SKM-1 treated with dmso at 0.1 percent for 144 hours (cell line): ENCODE results near the gene SUPV3L1.

Experiments
- DNase-seq: peaks from one replicate; lab custom pipeline; 2025; ENCODE audit not compliant: unreplicated experiment; lab: John Stamatoyannopoulos, UW

Gene SUPV3L1

DNA sequence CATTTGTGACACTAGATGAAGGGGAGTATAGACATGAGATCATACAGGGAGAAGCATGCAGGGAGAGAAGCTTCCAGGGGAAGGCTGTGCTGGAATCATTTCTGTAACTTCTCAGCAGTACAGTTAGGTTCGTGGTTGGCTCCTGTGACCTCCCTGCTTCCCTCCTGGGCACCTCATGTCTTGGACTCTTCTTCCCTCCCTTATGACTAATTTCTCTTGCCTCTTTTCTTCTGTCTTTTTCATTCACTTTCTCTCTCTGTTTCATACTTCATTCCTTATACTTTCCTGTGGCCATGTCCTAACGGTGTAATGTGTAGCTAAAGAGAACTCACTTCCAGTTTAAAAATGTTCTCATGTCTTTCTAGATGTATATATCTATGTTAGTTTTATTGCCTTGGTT lies 21.0 kb downstream of the SUPV3L1 start:
- DNase-seq = no peak

DNA sequence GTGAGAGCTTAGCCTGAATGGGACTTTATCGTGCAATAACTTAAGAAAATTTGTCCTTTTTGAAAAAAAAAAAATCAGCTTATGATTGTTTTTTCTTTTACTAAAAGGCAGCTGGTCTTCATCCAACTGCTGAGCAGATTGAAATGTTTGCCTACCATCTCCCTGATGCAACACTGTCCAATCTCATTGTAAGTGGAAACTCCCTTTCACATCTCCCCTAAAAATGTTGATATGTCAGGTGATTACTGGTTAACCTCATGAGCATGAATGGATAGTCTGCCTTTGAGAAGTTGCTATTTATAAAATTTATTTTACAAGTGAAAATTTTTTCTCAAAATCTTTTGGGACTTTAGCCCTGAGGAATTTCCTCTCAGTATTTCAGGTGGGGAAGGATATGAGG lies 22.3 kb downstream of the SUPV3L1 start:
- no peak for DNase-seq

DNA sequence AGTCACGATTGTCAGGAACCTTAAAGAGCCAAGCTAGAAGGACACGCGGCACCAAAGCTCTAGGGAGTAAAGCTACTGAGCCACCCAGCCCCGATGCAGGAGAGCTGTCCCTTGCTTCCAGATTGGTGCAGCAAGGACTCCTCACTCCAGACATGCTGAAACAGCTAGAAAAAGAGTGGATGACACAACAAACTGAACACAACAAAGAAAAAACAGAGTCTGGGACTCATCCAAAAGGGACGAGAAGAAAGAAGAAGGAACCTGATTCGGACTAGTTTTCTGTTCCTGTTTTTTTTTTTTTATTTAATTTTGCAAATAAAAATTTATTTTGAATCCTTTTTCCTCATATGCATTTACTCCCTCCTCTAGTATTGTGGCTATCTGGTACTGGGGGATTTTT lies 28.7 kb downstream of the SUPV3L1 start:
- DNase-seq = no peak

DNA sequence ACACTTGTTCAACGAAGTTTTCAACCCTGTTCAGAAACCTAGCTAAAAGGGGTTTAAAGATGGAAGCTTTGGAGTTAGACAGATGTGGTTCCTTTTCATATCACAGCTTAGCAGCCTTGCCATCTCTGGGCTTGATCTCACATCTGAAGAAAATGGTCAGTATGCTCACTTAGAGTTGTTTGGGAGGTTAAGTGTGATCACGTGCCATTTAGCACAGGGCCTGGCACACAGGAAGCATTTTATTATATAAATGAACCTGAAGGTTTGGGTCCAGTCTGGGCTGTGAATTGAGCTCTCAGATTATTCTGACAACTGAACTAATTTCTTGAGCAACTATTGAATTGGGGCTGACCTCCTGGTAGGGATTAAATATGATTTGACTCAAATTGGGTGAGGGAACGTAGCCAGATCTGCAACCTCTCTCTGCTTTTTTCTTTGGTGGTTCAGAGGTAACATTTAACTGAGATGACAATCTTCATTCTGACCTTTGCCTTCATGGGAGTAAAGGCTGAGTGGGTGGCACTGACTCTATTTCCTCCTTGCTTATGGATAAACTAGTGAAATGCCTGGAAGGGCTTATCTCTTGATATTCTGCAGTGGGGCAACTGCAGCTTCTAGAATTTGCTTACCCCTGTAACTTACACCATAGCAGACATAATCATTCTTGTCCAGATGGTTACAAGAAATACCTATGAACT lies 29.9 kb downstream of the SUPV3L1 start:
- no peak for DNase-seq

DNA sequence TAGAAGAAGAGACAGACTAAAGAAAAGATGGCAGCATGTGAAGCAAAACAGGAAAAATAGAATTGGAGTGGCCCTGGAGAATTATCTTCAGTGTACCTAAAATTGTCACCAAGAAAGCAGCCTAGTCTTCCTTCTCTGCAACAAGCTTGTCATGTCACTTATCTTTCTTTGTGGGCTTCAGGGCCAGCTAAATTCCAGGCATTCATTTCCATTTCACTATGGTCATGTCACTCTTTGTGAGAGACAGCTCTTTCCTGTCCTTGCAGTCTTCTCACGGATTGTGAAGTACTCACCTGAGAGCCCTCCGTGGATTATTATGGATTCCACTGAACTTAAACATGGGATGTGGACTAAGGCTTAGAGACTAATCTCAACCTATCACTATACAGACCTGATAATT lies 31.1 kb downstream of the SUPV3L1 start:
- no peak for DNase-seq

DNA sequence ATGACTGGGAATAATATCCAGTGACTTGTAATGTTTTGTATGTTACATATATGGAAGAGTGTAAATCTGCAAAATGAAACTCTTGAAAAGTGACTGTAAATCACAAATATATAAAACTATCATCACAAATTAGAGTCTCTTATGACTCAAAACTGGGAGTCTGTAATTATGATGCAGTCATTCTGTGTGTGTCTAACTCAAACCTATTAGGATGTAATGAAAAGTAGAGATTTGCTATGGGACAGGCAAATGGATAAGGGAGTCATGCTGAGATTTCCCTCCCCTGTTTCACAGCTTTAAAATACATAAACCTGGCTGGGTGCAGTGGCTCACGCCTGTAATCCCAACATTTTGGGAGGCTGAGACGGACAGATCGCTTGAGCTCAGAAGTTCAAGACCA lies 31.5 kb downstream of the SUPV3L1 start:
- DNase-seq = no peak

DNA sequence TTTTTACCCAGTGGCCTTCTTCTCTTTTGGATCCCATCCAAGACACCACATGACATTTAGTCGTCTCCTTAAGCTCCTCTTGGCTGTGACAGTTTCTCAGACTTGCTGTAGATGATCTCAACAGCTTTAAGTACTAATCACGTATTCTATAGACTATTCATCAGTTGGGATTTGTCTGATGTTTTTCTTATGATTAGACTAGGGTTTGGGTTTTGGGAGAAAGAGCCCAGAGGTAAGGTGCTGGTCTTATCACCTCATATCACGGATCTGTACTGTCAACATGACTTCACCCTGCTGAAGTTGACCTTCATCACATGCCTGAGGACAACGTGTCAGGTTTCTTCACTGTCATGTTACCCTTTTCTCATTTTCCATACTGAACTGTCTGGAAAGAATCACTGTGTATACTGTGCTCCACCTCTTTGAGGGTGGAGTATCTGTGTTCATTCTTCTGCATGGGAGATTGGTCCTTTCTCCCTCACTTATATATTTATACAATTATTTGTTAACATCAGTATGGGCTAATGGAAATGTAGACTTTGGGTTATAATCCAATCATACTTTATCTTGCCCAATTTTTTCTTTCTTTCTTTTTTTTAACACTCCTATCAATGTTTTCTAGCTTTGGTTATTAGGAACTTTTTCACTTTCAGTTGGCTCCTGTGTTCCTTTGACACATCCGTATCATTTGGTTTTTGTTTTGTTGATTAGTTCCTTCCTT lies 33.7 kb downstream of the SUPV3L1 start:
- DNase-seq = no peak

DNA sequence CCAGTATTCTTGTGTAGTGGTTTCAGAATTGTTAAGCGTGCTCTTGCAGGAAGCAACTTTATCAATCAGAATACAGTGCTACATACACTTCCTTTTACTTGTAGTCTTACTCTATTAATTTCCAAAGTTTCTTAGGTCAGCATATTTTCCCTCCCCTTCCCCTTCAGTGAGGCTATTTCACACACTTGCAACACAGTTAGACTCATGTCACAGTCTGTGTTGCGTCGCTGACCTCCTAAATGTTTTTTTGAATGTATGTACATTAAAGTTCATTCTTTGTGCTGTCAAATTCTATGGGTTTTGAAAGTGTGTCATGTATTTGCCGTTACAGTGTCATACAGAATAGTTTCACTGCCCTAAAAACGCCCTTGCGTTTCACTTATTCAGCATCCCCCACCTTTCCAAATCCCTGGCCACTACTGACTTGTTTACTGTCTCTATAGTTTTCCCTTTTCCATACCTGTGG lies 34.7 kb downstream of the SUPV3L1 start:
- peak; percentile 55 for DNase-seq

DNA sequence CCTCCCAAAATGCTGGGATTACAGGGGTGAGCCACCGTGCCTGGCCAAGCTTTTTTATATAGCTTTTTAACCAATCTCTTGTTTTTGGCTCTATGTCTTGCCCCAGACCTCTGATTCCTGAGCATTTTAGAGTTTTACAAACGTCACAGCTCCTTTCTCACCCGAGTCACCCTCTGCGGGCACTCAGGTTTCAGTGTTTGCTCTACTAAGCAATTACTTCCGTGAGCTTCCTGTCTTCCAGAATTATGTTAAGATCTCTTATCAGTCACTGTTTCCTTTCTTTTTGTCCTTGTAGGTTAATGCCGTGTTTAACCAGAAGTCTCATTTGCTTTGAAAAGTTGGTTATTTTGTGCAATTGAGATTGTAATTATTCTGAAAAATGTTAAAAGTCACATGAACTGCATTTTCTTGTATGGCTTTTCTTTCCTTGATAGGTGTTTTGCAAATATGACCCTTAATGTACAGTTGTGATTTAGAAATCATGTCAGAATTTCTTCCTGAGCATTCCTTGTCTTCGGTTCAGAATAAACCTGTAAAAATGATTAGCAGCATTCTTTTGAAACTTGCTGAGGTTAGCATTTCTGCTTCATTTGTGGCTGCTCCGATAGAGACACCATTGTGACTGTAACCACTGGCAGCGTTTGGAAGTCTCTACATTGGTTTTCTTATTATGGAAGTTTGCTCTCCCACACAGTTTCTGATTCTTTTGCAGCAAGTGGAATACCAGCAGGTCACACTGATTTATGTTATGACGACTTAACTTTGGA lies 35.6 kb downstream of the SUPV3L1 start:
- DNase-seq = no peak

DNA sequence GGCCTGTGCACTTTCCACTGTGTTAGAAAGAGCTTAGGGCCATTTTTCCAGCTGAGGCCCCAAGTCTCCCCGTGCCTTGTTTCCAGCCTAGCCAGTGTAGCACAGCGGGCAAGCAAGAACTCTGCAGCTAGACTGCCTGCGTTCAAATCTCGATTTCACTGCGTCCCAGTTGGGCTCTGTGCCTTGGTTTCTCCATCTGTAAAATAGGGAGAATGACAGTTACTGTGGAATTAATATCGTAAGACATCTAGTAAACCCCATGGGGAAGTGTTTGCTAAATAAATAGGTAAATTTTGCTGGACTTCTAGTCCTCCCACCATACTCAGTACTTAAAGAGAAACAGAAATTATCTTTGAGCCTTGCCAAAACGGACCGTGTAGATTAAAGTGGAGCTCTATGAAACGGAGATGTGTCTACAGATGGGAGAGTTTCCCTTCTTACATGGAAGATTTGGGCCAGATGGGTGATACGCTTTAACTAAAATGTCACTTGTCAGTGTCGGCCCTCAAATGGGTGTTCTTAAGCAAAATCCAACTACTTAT lies 36.6 kb downstream of the SUPV3L1 start:
- DNase-seq = no peak

DNA sequence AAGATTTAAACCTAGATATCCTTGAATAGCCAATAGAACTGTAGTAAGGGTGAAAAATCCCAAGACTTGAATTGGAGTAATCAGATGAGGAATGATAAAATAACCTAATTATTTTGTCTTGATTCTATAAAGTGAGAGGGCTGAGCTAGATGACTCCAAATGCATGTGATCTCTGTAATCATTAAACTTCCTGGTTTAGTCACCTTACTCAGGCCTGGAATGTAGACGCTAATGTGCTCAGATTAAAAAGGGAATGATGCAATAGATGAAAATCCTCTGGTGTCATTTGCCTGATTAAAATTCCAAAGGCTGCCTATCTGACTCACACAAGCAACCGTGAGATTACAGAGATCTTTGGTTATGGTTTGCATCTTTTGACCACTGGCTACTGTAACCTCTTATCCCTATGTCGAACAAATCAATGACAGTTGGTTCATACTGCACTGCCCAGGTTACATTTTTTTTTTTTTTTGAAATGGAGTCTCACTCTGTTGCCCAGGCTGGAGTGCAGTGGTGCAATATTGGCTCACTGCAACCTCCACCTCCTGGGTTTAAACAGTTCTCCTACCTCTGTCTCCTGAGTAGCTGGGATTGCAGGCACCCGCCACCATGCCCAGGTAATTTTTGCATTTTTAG lies 37.2 kb downstream of the SUPV3L1 start:
- DNase-seq = no peak

DNA sequence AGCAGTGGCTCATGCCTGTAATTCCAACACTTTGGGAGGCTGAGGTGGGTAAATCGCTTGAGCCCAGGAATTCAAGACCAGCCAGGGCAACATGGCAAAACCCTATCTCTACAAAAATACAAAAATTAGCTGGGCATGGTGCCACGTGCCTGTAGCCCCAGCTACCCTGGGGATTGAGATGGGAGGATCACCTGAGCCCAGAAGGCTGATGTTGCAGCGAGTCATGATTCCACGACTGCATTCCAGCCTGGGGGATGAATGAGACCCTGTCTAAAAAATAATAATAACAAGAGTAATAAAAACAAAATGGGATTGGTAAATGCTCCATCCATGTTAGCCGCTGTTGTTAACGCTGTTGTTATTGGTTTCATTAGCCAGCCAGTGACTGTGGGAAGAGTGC lies 38.8 kb downstream of the SUPV3L1 start:
- no peak for DNase-seq

DNA sequence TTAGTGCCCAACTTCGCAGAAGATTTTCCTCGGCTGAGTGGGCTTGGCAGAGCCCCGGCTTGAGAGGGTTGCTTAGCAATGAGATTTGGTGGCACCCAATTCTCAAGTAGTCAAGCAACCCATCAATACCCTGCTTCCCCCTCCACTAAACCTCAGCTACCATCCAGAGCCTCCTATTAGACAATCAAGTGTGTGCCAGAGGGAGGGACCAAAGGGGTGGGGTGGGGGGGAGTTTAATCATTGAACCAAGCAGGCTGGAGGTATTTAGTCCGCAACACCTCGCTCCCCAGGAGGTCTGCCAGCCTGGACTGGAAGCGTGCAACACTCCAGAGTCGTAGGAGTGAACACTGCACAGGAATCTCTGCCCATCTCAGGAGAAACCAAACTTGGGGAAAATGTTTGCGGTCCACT lies 40.0 kb downstream of the SUPV3L1 start, which contains the start of gene HKDC1:
TSS of gene HKDC1 (plus strand) at position 292 of the 411 bp plus-strand sequence. CDS start at position 396, 104 bp downstream.
- DNase-seq = no peak

DNA sequence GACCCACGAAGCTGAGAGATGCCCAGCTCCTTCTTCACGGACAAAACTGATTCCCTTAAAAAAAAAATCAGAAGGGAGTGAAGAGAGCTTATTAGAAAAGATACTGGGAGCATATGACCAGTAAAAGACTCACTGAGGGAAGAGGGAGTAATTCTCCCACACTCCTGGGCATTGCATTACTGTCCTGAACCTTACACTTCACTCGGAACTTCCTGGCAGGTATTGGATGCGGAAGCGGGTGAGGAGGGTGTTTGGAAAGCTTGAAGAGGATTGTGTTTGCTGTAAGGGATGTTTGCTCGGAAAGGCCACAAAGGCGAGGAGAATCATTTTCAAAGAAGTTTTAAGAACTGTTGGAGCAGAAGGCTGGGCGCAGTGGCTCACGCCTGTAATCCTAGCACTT lies 40.5 kb downstream of the SUPV3L1 start:
- no peak for DNase-seq

DNA sequence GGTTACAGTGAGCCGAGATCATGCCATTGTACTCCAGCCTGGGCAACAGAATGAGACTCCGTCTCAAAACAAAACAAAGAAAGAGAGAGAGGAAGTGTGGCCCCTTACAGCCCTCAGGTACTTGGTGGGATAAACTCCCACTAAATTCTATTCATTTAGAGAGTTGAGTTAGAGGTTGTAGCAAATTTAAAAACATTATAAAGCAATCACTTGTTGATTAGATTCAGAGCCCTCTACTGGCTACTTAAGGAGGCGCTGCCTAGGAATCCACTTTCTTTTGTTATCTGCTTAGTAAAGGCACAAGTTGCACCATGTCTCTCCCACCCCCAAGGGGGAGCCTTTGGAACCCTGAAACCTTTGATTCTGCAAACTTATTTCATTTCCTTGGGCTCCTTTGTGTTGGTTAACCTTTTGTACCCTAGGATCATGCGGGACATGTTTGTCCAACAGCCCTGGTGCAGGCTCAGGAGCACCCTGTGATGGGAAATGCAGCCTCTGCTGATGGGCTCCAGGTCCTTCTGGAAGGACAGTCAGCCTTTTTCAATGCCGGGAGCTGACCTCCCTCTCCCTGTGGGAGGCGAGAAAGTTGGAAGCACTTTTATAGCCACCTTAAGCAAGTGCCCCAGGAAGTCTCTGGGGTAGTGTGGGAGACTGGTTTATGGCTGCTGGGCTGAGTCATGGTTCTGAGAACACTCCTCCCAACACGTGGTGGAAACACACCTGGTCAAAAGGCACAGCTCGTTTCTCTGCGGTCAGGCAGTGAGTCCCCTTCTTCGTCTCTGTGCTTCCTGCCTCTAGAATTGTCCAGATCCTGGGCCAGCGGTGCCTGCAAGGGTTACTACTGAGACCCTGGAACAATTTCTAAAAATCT lies 42.4 kb downstream of the SUPV3L1 start:
- DNase-seq = peak; percentile 80

DNA sequence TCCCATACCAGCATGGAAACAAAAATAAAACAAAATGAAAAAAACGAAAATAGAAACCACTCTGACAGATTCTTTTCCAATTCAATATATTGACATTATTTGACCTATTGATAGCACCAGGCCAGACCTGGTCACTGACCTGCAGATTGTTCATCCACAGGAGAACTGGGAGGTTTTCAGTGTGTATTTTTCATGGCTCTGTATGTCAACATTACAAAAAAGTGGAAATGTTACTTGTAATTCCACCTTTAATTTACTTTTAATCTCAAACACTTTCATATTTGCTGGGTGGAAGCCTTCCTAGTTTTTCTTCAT lies 43.0 kb downstream of the SUPV3L1 start:
- no peak for DNase-seq

DNA sequence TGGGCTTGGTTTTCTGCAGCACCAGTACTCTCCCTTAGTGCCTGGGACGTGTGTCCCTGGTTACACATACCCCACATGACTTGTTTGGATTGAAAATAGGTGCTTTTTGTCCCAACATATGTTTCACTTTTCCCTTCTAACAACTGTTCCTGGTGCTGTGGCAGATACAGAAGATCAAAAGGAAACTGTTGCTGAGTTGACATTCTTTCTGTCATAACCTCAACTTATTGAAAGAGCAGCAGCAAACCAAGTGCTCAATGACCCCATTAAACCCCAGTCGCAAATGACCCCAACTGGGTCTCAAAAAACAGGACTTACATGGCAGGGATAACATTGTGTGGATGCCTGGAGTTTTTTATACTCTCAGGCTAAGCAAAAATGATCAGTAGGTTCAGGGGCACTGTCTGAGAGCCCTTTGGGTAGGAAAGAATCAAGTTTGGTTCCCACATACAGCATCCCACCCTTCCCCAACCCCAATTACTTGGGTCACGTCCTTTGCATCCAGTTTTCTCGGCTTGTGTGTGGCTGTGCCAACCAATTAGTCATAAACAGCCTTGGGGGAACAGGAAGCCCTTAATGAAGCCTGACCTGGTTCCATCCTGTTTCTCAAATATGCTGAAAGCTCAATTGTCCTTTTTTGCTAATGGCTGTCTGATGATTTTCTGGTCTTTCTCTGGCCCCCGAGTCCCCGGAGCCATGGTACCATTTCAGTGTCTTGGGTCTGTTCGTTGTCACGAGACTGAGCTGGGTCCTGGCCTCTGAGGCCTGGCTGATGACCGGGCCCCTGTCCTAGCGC lies 45.0 kb downstream of the SUPV3L1 start:
- no peak for DNase-seq

DNA sequence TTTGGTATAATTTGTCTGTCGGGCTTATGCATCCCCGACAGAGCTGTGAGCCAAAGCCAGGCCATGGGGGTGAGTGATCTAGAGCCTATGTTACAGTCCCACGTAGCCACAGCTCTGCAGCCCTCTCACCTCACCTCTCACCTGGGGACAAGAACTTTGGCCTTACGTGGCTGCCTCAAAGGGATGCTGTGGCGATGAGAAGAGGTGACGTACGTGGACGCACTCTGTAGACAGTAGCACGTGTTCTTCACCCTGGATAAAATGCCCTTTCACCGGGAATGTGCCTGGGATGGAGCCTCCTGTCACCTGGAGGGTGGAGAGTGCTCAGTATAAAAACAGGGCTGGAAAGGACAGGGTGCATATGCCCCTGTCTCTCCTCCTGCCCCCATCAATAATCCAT lies 45.6 kb downstream of the SUPV3L1 start:
- DNase-seq = no peak

DNA sequence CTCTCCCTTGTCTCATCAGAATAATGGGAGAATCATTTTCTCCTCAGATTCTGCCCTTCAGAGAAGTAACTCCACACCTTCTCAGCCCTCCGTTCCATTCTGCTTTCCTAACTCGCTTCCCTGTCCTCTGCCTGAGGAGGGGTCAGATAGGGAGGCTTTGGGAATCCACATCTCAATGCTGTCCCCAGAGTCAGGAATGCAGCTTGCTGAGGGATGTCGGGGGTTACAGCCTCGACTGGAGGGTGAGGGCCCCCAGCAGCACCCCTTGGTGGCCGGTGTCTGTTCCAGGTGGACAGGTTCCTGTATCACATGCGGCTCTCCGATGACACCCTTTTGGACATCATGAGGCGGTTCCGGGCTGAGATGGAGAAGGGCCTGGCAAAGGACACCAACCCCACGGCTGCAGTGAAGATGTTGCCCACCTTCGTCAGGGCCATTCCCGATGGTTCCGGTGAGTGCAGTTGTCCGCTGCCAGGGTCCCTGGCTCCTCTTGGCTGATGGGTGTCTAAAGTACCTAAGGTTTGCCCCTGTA lies 47.0 kb downstream of the SUPV3L1 start:
- DNase-seq = no peak
